Measurements from ENCODE around the gene PHF5A.

GRCh38 chr22:41511521-41511968 lies 43.1 kb upstream of the PHF5A start:
- no peak for TF ChIP-seq CTCF (IDR thresholded peaks at IDR 0.05)
- no peak for TF ChIP-seq EZH2 (IDR thresholded peaks at IDR 0.05; ENCODE audit: borderline replicate concordance, insufficient read depth, low read depth, low read length, poor library complexity, severe bottlenecking)
